GM03348 (cell line): Measurements from ENCODE around the gene LHX4.

Experiments
- DNase-seq: peaks from one replicate; pipeline ENCODE4 v3.0.0; 2012; ENCODE audit warnings: low spot score

Gene LHX4

GRCh38 chr1:180257486-180257885 is 27.4 kb downstream of the LHX4 start:
- no peak for DNase-seq

GRCh38 chr1:180258290-180258689 is 28.2 kb downstream of the LHX4 start:
- DNase-seq = no peak

- no peak for DNase-seq
These were observed 28.9 kb downstream of the LHX4 start for GRCh38 chr1:180258935-180259334.

DNA sequence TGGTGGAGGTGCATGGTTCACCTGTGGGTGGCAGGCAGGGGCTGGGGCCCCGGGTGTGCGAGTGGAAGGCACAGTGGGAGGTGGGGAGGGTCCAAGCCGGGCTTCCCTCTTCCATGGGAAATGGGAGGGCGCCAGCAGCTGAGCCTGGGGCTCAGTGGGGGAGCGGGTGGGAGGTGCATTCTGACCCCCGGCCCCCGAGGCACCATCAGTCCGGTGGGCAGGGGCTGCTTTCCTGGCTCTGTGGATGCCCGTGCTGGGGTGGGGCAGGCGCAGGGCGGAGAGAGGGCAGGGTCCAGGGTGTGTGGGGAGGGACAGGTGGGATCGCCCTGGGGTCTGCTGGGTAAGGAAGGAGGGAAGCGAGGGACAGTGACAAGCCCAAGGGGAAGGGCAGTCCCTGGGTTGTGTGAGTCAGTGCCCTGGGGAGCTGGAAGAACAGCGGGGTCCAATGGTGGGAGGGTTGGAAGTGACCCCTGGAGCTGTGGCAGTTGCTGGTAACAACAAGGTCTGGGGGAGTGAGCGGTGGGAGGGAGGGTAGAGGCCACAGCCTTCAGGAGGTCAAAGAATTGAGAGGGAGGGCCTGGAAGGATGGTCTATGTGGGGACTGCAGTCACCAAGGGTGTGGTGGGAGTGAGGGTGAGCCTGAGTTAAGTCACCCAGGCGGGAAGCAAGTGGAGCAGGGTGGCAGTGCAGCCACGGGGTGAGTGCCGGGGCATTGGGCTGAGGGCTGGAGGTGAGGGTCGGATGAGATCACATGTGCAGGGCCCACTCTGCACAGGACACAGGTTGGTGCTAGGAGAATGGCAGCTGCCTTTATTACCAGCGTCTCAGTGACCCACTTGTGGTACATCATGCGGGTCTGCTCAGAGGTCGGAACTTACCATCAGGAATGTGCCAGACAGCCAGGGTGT is 29.6 kb downstream of the LHX4 start:
- DNase-seq = no peak

DNA sequence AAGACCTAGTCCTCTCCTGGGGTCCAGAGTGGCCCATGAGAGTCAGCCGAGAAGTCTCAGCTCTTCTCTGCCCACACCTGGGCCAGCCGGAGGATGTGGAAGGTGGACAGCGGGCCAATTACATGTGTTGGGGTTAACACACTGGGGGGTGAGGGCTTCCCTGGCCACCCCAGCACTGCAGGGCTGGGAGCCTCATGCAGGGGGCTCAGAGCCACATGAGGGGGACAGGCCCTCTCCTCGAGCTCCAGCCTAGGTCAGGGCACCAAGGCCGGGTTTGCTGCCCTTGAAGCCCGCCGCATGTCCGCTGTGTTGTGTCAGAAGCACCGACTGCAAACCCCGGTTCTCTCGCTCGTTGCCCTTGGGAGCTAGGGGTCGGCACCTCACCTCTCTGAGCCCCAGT is 30.5 kb downstream of the LHX4 start:
- no peak for DNase-seq

DNA sequence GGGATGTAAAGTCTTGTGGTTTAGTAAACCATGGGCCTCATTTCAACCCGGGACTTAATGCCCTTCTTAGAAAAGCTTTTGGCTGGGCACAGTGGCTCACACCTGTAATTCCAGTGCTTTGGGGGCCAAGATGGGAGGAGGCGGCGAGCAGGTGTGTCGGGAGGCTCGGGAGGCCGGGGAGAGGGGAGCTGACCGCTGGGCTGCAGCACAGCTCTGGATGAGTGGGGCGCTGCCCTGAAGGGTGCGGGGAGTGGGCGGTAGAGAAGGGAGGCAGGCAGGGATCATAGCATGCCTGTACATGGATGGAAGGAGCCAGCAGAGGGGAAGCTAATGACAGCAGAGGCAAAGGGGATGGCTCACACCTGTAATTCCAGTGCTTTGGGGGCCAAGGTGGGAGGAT is 31.0 kb downstream of the LHX4 start:
- DNase-seq = no peak

DNA sequence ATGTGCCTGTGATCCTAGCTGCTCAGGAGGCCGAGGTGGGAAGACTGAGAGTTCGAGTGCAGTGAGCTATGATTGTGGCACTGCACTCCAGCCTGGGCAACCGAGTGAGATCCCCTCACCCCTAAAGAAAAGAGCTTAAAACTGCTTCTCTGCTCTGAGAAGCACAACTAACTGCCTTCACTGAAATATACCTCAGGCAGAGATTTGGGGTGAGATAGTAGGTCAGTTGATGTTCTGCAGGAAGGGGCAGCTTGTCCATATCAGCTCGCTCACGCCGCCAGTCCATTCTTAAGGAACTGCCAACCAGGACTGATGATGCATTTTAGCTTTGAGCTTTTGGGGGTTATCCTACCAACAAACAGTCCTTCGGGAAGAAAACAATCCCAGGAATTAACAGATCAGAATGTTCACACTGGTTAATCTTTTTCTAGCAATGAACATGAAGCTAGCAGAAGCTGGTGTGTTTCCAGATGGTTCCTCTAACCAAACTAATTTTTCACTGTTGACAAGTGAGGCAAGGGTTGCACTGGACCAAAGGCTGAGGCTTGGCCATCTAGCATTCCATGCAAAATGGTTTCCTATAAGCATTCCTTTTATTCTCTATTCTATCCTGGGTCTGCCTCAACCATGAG is 31.6 kb downstream of the LHX4 start:
- no peak for DNase-seq

DNA sequence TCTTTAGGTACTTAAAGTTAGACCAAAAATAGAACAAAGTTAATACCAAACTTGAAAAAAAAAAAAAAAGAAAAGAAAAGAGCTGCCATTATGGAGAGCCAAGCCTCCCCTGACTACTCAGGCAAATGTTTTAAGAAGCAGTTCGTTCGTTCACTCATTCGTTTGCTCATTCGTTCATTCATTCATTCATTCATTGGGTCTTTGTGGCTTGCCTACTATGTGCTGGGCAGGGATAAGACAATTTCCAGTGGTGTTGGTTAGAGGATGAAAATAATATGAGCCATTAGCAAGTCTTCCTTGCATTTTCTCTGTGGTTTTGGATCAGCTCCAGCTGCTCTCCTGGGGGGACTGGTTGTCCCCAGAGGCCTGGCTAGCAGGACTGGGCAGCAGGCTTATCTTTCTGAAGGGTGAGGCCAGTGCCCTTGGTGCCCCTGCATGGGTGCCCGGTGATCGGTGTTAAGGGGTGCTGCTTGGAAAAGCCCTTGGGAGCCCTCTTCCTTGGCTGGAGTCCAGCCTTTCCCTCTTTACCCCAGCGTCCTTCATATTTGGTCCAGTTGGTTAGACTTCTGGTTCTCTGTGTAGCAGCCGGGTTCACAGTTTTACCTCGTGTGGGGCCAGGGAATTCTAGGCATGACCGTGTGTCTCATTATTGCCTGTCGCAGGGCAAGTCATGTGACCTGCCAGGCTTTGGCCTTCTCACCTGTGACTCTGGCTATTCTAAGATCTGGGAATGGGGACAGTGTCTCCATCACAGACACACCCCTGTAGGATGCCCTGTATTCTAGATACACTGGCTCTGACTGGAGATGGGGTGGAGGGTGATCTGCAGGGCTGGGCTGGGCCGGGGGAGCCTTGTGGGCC is 32.8 kb downstream of the LHX4 start:
- no peak for DNase-seq

- DNase-seq = no peak
These were observed 34.5 kb downstream of the LHX4 start for GRCh38 chr1:180264595-180264994.

DNA sequence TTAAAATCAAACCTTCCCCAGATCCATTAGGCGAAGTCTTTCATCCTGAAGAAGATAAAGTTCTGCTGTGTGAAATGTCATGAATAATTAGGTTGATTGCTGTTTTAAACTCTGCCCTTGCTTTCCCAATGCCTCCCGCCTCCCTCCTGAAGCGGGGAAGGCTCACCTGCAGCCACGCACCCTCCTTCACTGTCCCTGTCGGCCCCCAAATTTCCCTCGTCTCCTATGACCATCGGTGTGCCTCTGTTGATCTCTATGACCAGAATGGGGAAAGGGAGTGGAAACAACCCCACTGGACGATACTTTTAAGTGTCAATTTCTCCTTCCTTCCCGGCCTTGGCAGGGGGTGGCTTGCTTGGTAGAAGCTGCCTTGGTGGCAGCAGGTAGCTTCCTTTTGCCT is 35.1 kb downstream of the LHX4 start:
- DNase-seq = no peak

DNA sequence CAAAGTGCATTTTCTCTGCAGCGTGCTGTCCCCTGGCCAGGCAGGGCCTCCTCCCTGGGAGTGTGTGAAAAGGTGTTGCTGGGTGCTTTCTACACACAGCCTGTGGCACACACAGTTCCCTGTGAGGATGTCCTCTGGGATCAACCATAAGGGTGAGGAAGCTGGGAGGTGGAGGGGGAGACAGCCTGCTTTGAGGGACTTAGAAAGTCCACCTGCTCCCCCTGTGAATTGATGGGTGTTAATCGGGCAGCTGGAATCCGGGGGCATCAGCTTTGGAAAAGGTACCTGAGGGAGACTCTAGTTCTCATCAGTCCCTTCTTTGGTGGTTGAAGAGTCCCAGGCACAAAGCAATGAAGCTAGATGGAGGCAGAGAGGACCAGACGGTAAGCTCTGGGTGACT is 35.8 kb downstream of the LHX4 start:
- no peak for DNase-seq

DNA sequence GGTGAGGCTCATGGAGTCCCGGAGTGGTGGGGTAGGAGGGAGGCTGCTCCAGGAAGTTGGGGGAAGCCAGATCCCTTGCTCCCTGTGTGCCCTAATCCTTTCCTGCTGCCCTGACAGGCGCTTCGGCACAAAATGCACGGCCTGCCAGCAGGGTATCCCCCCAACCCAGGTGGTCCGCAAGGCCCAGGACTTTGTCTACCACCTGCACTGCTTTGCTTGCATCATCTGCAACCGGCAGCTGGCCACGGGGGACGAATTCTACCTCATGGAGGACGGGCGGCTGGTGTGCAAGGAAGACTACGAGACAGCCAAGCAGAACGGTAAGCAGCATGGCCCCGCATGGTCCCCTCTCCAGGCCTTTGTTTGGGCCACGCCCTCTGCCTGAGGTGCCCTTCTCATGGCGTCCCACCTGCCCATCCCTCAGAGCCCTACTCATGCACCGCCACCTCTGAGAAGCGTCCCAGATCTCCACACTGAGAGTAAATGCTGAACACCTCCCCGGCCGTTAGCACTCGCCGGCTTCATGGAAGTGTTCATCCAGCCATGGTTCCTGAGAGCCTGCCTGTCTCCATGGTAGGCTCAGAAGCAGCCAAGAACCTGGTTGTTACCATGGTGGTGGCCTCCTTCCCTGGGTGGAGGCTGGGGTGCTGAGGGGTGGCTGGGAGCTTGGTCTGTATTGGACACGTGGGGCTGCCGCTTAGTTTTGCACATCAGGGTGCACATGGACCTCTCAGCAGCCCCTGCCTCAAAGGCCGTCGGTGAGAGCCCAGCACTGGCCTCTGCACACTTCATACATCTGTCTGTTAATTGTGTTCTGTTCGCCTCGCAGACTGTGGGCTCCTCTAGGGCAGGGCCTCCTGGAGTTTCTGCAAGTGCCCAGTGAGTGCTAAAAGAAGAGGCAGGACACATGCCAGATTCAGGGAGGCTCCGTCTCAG is 36.5 kb downstream of the LHX4 start:
- no peak for DNase-seq

DNA sequence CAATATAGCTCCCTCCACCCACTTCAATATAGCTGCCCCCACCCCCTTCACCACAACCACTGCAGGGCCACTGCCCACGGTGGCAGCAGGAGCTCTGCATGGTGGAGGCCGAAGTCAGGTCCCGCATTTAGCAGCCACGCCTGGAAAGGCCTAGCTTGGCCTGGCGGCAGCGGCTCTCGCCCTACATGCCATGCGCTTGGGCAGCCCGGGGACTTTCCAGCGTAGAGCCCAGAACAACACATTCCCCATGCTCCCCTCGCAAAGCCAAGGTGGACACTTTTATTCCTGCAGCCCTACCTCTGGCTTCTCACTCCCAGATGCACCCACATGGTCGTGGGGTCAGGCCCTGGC is 37.1 kb downstream of the LHX4 start:
- DNase-seq = no peak

DNA sequence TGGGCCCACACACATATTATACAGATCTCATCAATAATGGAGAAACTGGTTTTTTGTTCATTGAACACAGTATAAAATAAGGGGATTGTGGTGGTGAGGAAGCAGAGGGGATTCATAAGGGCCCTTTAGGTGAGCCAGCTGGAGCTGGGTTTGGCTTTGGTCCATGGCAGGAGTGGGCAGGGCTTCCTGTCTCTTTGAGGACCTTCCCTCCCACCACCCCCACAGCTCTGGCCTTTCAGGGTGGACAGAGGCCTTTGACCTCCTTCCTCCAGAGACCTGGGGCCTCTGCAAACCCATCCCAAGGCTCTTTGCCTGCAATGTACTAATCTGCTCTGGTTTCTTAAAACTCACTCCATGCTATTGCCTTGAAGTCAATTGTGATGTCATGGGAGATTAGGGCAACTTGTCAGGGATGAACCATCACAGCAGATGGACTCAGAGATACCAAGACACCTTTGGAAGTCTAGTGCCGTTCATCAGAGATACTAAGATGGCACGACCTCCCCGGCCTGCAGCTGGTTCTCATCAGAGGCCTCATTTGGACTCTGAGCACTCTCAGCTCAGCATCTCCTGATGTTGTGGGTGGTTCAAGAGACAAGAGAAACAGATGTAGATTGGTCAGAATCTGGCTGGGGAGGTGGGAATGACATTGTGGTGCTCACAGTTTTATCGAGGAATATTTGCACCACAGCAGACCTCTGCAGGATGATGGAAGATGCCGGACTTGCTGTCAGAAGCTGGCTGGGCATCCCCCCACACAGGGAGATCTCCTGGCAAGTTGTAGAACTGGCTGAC is 37.9 kb downstream of the LHX4 start:
- DNase-seq = no peak

DNA sequence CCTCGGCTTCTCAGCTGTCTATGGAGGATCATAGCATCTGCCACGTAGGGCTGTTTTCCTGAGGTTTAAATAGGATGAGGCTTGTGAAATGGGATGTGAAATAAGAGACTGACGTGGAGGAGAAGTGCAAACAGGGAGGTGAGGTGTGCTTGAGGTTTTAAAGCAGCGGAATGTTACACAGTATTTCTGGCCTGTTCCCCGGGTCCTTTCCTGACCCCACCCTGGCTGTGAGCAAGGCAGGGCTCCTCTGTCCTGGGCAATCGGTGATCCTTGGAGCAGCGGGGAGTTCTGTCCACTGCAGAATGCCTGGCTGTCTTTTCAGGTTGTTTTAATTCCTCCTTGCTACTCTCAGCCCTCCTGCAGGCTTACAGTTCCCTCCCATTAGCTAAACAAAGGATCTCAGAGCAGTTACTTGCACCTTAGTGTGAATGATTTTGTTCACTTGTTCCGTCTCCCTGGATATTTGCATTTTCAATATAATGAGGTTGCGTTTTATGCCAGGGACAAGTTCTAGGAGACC is 38.6 kb downstream of the LHX4 start:
- no peak for DNase-seq

DNA sequence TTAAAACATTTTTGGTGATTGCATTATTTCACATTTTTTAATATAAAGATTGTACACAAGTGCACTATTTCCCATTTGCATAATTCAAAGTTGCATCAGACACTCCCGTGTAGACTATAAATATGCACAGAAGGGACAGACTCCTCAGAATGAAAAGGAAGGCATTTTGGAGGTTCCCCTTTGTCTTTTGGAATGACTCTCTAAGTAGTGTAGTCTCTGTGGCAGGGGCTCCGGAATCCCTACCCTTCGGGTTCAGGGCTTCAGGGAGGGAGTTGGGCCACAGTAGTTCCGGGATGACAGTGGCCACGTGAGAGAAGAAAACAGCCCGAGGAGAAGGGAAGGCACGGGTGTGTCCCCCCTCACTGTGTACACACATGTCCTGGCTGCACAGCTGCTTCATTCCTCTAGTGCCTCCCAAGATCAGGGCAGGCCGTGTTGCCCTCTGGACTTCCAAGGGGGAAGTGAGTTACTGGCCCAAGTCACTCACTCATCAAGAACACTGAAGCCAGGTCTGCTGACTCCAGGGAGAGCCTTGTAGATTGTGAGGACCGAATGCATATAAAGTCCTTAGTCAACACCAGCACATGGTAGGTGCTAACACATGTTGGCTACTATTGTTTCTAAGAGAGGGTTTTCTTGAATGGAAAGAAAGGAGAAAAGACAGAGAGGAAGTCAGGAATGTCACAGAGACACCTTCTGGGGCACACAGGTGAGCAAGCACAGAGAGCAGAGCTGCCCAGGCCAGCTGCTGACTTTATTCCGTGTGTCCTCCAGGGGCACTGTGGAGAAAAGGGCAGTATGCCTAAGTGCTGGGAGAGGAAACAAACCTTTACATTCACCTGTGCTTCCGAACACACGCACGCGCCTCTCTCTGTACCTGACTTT is 39.8 kb downstream of the LHX4 start:
- no peak for DNase-seq

DNA sequence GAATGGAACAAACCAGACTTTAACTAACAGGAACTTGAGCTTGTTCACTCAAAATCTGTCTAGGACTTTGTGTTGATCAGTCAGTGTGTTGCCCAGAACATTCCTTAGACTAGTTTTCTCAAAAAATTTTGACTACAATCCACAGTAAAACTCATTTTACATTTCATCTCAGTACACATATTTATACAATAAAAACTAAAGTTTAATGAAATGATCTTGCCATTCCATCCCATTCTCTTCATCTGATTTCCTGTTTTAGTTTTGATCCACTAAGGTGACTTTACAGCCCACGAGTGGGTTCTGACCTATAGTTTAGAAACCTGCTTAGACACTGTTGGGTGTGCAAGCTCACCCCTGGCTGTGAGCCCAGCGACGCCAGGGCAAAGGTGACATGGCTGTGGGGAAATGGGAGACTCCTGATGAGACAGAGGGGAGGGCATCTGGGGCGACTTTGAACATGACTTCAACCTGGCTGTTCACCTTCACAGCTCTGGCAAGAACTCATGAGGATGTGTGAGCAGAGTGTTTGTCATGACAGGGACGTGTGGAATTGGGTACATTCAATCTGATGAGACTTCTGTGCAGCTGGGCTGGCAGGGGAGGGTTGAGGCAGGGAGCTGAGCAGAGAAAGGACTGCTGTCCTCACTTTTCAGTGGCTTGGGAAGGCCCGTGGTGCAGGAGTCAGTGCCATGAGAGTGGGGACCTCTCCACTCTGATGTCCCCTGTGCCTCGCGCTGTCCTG is 40.6 kb downstream of the LHX4 start:
- DNase-seq = no peak

GRCh38 chr1:180271272-180272255 is 41.5 kb downstream of the LHX4 start:
- DNase-seq = no peak
